Measurements from ENCODE around the gene SIX5.

SIX5 gene

GRCh38 chr19:45785097-45785496, 16.0 kb upstream of the SIX5 start:
- peaks cover 5% of the 10 kb centered on the region; the same call in 1 of the 2 replicates for H3K36me3 ChIP-seq (ENCODE audit: insufficient read depth, low read length)
- peaks cover 31% of the 10 kb centered on the region for H4K20me1 ChIP-seq (ENCODE audit: insufficient read depth, low read length, poor library complexity, severe bottlenecking)
- no peak for TF ChIP-seq CTCF (conservative IDR thresholded peaks at IDR 0.05; ENCODE audit: low read length)
- no peak for TF ChIP-seq EZH2phosphoT487 (IDR thresholded peaks at IDR 0.05; ENCODE audit: borderline replicate concordance)
- H3K9ac ChIP-seq (ENCODE audit: low read depth, low read length, poor library complexity, severe bottlenecking): no peak overlapping the region
- H3K4me3 ChIP-seq (ENCODE audit: low read length, poor library complexity, severe bottlenecking): no peak overlapping the region
- no peaks in the 10 kb centered on the region for H3K4me1 ChIP-seq (ENCODE audit: insufficient read depth, low read length, poor library complexity, severe bottlenecking)
- no peaks in the 10 kb centered on the region for H3K9me3 ChIP-seq (ENCODE audit: insufficient read depth, low read depth, low read length)
- no peak overlapping the region for H2AFZ ChIP-seq (ENCODE audit: low read length)
- H3K4me2 ChIP-seq (ENCODE audit: low read depth, low read length, poor library complexity, severe bottlenecking): no peak overlapping the region
- no peaks in the 10 kb centered on the region for H3K79me2 ChIP-seq (ENCODE audit: insufficient read depth, low read length)
- no peaks in the 10 kb centered on the region for H3K27me3 ChIP-seq (ENCODE audit: insufficient read depth, low read length, poor library complexity, severe bottlenecking)
- no peaks in the 10 kb centered on the region; the same call in 1 of the 2 replicates for H3F3A ChIP-seq (ENCODE audit: low read depth)
- no peaks in the 10 kb centered on the region for H3K9me2 ChIP-seq (replicated peaks; ENCODE audit: low read depth, low read length)

GRCh38 chr19:45784096-45784495, 15.0 kb upstream of the SIX5 start:
- no peak overlapping the region for H3K4me2 ChIP-seq (ENCODE audit: low read depth, low read length, poor library complexity, severe bottlenecking)
- H3K4me1 ChIP-seq (ENCODE audit: insufficient read depth, low read length, poor library complexity, severe bottlenecking): no peaks in the 10 kb centered on the region
- H3K27me3 ChIP-seq (ENCODE audit: insufficient read depth, low read length, poor library complexity, severe bottlenecking): no peaks in the 10 kb centered on the region
- H3K9me3 ChIP-seq (ENCODE audit: insufficient read depth, low read depth, low read length): no peaks in the 10 kb centered on the region
- no peak for TF ChIP-seq EZH2phosphoT487 (IDR thresholded peaks at IDR 0.05; ENCODE audit: borderline replicate concordance)
- no peak for TF ChIP-seq CTCF (conservative IDR thresholded peaks at IDR 0.05; ENCODE audit: low read length)
- no peaks in the 10 kb centered on the region; the same call in 1 of the 2 replicates for H3F3A ChIP-seq (ENCODE audit: low read depth)
- H3K9me2 ChIP-seq (replicated peaks; ENCODE audit: low read depth, low read length): no peaks in the 10 kb centered on the region
- peaks cover 1% of the 10 kb centered on the region; the same call in 1 of the 2 replicates for H3K36me3 ChIP-seq (ENCODE audit: insufficient read depth, low read length)
- H3K9ac ChIP-seq (ENCODE audit: low read depth, low read length, poor library complexity, severe bottlenecking): no peak overlapping the region
- peaks cover 31% of the 10 kb centered on the region for H4K20me1 ChIP-seq (ENCODE audit: insufficient read depth, low read length, poor library complexity, severe bottlenecking)
- H3K4me3 ChIP-seq (ENCODE audit: low read length, poor library complexity, severe bottlenecking): no peak overlapping the region
- H2AFZ ChIP-seq (ENCODE audit: low read length): no peak overlapping the region
- no peaks in the 10 kb centered on the region for H3K79me2 ChIP-seq (ENCODE audit: insufficient read depth, low read length)

DNA sequence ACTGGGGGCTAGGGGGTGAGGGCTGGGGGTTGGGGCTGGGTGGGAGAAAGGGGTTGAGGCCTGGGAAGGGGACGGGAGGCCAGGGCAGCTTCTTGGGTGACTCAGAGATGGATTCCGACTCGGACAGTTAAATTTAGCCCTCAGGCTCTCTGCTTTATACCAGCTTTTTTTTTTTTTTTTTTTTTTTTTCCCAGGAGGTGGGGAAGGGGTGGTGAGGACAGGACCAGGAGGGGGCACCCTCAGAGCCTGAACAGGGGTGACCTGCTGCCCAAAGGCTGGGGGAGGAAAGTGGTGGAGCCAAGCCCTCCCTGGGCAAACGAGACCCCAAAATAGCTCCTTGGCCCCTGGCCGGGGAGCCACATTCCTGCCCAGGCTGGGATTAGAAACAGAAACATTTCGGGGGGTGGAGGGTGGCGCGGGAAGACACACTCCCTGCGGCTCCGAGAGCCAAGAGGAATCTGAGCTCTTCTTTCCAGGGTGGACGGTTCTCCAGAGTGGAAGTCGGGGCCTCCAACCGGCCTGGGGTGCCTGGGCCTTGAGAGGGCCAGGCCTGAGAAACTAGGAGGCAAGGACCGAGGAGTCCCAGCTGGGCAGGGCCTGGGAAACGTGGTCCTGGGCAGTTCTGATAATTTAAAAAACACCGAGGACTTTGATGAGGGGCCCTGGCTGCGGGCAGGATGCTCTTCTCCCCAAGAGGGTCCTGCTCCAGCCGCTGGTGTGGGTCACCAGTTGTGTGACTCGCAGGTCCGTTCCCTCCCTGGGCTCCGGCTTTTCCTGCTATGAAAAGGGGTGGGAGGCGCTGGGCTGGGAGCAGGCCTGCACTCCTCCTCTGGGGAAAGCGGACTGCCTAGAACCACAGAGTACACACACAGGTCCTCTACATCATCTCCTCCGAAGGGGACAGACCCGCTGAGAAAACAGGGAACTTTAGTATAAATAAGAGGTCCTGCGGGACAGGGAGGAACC, 14.1 kb upstream of the SIX5 start:
- H3K4me3 ChIP-seq (ENCODE audit: low read length, poor library complexity, severe bottlenecking): no peak overlapping the region
- H4K20me1 ChIP-seq (ENCODE audit: insufficient read depth, low read length, poor library complexity, severe bottlenecking): peaks cover 21% of the 10 kb centered on the region
- no peaks in the 10 kb centered on the region for H3F3A ChIP-seq (ENCODE audit: low read depth)
- no peak overlapping the region for H3K9ac ChIP-seq (ENCODE audit: low read depth, low read length, poor library complexity, severe bottlenecking)
- no peak overlapping the region for H3K4me2 ChIP-seq (ENCODE audit: low read depth, low read length, poor library complexity, severe bottlenecking)
- H3K4me1 ChIP-seq (ENCODE audit: insufficient read depth, low read length, poor library complexity, severe bottlenecking): no peaks in the 10 kb centered on the region
- no peak overlapping the region for H2AFZ ChIP-seq (ENCODE audit: low read length)
- no peaks in the 10 kb centered on the region for H3K9me2 ChIP-seq (replicated peaks; ENCODE audit: low read depth, low read length)
- no peak for TF ChIP-seq EZH2phosphoT487 (IDR thresholded peaks at IDR 0.05; ENCODE audit: borderline replicate concordance)
- TF ChIP-seq CTCF (conservative IDR thresholded peaks at IDR 0.05; ENCODE audit: low read length): no peak
- no peaks in the 10 kb centered on the region for H3K27me3 ChIP-seq (ENCODE audit: insufficient read depth, low read length, poor library complexity, severe bottlenecking)
- no peaks in the 10 kb centered on the region for H3K36me3 ChIP-seq (ENCODE audit: insufficient read depth, low read length)
- no peaks in the 10 kb centered on the region for H3K9me3 ChIP-seq (ENCODE audit: insufficient read depth, low read depth, low read length)
- no peaks in the 10 kb centered on the region for H3K79me2 ChIP-seq (ENCODE audit: insufficient read depth, low read length)

All from Loucy (cell line).